HG02678 (cell line): ENCODE results near the gene RPRD1A.
"Not testable (repeated sequence)": the region's sequence is repeated elsewhere in the genome, so short reads cannot be mapped to it uniquely, and the experiment has no call there.

Experiments
- ATAC-seq: cut with Tn5 transposase; IDR thresholded peaks from one replicate; pipeline ENCODE4 v1.9.1; 2021; ENCODE audit warnings: mild to moderate bottlenecking, moderate library complexity; ENCODE audit not compliant: unreplicated experiment

Gene RPRD1A

DNA sequence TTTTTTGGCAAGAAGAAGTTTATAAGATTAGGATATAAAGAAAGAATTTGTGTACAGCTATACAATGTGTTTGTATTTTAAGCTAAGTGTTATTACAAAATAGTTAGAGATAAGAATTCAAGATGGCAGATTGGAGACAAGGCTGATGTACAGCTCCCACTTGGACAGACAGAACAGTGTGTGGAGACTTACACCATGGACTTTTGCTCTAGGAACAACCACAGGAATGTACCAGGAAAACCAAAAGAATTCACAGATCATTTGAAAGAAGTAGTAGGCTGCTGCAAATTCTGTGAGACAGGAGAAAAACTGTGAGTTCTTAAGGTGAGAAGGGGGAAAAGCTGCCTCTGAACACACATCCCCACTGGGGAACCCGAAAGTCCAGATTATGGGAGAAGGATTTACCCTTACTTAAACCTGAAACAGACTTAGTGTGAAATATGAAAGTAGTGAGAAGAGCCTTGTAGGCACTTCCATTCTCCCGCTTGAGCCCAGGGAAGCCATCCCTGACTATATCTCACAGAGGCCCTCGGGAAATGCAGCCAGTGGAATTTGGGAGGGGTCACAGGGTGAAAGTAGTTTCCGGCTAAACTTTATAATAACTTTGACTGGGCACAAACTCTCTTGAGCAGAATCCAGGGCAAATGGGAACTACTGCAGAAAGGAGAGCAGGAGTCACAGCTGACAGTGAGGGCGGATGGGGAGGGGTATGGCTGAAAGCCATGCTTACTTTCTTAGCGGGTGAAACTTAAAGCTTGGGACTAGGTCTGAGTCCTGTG is 11.6 kb upstream of the RPRD1A start:
- ATAC-seq, result no peak

- not testable (repeated sequence) for ATAC-seq
These were observed 10.4 kb upstream of the RPRD1A start for GRCh38 chr18:36077764-36078163.

DNA sequence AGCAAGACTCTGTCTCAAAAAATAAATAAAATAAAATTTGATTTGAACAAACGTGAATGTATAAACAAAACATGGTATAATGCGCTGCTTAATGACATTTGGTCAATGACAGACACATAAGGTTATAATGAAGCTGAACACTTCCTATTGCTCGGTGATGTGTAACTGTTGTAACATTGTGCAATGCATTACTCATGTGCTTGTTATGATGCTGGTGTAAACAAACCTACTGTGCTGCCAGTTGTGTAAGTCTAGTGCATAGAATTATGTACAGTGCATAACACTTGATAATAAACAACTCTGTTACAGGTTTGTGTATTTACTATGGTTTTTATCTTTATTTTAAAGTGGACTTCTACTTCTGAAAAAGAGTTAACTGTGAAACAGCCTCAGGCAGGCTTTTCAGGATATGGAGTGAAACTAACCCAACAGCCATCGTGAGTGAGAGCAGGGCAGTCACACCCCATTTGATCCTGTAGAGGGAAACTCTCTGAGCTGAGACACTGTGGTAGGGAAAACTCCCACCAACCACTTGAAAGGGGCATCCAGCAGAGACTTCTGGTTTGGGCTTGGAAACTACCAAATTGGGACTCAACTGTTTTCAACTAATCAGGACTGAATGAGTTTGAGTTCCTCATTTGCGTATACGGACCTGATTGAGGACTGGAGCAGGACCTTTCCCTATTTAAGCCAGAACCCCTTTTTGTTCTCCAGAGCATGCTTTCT is 8.7 kb upstream of the RPRD1A start:
- peak; percentile 52 for ATAC-seq

DNA sequence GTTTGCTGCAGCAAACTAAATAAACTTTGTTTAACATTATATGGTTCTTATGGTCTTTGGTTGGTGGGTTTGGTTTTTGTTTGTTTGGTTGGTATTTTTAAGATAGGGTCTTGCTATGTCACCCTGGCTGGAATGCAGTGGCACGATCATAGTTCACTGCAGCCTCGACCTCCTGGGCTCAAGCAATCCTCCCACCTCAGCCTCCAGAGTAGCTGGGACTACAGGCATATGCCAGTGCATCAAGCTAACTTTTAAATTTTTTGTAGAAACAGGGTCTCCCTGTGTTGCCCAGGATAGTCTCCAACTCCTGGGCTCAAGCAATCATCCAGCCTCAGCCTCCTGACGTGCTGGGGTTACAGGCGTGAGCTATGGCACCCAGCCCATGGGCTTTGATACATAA is 7.1 kb upstream of the RPRD1A start:
- ATAC-seq, result no peak

DNA sequence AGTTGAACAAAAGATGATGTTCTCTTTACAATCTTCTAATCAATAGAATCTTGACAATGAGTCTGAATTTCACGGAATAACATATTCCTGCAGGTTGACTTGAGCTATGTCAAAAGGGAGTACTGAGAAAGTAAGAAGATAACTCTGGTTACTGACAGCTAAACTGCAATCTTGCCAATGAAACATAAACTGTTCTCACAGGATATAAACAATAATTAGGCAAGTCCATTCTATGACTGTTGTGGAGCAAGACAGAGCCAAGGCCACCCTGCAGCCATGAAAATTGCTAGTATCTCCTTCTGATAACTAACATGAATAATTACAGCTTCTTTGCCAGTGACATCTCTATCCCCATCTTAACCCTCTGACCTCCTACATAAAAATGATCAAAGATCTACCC is 6.3 kb upstream of the RPRD1A start:
- no peak for ATAC-seq

DNA sequence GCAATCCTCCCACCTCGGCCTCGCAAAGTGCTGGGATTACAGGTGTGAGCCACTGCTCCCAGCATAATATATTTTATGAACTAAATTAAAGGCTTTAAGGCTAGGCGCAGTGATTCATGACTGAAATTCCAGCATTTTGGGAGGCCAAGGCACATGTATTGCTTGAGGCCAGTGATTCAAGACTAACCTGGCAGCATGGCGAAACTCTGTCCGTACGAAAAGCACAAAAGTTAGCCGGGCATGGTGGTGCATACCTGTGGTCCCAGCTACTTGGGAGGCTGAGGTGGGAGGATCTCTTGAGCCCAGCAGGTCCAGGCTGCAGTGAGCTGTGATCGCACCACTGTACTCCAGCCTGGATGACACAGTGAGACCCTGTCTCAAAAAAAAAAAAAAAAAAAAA is 5.0 kb upstream of the RPRD1A start:
- not testable (repeated sequence) for ATAC-seq

DNA sequence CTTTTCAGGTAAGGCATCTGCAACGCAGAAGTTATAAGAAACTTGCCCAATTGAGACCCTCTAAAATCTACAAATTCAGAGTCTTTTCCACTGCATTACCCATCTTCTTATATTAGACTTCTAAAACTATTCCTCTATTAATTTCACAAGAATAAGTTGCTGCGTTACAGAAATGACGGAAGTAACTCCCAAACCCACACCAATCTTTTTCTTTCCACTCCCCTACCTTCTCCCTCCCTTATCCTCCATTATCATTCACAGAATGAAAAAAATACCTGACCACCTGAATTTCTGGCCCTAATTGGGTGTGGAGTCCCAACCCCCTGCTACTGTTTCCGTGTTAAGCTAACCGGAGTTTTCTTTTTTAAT is 689 bp downstream of the RPRD1A start:
- ATAC-seq, result no peak

DNA sequence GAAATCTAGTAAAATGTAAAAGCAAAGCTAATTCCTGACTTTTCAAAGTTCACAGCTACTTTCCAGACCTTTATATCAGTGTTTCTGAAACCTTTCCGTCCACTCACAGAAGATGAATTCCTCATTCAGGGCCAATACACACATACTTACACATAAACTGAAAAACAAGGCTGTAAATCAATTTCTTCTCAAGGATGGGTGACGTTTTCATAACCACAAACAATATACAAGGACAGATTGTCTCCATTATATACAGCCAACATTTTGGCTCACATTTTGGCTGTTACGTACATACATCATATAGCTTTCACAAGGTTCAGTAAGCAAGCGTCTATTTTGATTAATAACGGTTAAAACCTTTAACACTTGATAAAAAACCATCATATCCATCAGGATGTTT is 1.4 kb downstream of the RPRD1A start:
- ATAC-seq, result no peak

DNA sequence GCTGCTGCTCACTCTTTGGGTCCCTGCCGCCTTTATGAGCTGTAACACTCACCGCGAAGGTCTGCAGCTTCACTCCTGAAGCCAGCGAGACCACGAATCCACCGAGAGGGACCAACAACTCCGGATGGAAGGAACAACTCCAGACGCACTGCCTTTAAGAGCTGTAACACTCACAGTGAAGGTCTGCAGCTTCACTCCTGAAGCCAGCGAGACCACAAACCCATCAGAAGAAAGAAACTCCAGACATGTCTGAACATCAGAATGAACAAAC is 2.6 kb downstream of the RPRD1A start:
- not testable (repeated sequence) for ATAC-seq

DNA sequence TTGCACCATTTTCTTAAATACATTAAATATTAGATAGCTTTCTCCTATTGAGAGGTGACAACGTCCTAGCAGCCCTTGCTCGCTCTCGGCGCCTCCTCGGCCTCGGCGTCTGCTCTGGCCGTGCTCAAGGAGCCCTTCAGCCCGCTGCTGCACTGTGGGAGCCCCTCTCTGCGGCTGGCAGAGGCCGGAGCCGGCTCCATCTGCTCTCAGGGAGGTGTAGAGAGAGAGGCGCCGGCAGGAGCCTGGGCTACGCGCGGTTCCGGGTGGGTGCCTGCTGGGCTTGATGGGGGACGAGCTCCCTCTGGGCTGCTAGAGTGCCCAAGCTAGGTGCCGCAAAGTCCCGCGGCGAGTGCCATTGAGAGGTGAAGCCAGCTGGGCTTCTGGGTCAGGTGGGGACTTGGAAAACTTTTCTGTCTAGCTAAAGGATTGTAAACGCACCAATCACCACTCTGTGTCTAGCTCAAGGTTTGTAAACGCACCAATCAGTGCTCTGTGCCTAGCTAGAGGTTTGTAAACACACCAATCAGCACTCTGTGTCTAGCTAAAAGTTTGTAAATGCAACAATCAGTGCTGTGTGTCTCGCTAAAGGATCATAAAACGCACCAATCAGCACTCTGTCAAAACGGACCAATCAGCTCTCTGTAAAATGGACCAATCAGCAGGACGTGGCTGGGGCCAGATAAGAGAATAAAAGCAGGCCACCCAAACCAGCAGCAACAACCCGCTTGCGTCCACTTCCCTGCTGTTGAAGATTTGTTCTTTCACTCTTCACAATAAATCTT is 3.1 kb downstream of the RPRD1A start:
- no peak for ATAC-seq

GRCh38 chr18:36058674-36059073 is 8.7 kb downstream of the RPRD1A start:
- no peak for ATAC-seq

GRCh38 chr18:36051760-36052159 is 15.6 kb downstream of the RPRD1A start:
- ATAC-seq, result no peak

DNA sequence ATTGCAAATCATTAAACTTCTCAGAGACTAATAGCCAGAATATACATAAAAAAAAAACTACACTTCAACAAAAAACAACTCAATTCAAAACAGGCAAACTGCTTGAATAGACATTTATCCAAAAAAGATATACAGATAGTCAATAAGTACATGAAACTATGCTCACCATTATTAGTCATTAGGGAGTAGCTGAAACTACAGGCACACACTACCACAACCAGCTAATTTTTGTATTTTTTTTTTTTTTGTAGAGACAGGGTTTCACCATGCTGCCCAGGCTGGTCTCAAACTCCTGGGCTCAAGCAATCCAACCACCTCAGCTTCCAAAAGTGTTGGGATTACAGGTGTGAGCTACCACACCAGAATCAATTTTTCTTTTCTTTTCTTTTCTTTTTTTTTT is 16.9 kb downstream of the RPRD1A start:
- ATAC-seq, result no peak

- ATAC-seq, result no peak
These were observed 19.8 kb downstream of the RPRD1A start for GRCh38 chr18:36047521-36047920.

GRCh38 chr18:36046898-36047297 is 20.5 kb downstream of the RPRD1A start:
- ATAC-seq, result no peak

DNA sequence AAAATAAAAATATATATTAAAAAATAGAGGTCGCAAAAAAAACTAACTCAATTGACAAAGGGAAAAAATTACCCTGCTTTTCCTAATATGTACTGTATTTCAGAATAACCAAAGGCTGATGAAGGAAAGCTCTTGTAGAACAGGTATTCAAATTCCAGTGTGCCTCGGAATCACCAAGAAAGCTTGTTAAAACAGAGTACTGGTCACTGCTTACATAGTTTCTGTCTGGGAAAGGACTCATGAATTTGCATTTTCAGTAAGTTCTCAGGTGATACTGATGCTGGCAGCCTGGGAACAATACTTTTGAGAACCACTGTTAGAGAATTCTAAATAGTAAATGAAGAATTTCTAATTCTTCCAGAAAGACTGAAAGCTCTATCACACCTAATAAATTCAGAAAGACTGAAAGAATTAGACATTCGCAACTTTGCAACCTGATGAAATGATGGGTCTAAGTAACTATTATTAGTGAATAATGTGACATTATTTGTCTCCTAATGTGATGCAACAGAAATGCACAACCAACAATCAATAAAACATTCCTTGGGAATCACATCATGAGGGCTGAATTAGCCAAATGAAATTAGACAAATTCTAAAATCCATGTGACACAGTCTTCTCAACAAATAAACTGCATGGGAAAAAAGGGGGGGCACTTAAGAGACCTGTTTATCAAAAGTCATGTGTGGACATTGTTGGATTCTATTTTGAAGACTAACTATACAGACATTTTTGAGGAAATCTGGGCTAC is 21.9 kb downstream of the RPRD1A start:
- no peak for ATAC-seq

GRCh38 chr18:36043153-36043552 is 24.2 kb downstream of the RPRD1A start:
- no peak for ATAC-seq

- no peak for ATAC-seq
These were observed 26.2 kb downstream of the RPRD1A start for GRCh38 chr18:36041146-36041545.

DNA sequence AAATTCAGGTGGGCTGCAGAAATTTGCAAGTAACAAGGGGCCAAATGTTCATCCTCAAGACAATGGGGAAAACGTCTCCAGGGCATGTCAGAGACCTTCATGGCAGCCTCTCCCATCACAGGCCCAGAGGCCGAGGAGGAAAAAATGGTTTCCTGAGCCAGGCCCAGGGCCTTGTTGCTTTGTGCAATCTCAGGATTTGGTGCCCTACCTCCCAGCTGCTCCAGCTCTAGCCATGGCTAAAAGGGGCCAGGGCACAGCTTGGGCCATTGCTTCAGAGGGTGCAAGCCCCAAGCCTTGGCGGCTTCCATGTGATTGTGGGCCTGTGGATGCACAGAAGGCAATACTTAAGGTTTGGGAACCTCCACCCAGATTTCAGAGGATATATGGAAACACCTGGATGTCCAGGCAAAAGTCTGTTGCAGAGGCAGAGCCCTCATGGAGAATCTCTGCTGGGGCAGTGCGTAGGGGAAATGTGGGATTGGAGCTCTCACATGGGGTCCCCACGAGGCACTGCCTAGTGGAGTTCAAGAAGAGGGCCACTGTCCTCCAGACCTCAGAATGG is 29.2 kb downstream of the RPRD1A start:
- no peak for ATAC-seq

- ATAC-seq, result no peak
These were observed 32.1 kb downstream of the RPRD1A start for GRCh38 chr18:36035253-36035652.

- ATAC-seq, result no peak
These were observed 33.0 kb downstream of the RPRD1A start for GRCh38 chr18:36034299-36034895.
